Right renal pelvis (tissue), 4 donors: ENCODE results near the gene PCDHGC3. TPM values are rescaled to one million over a fixed set of nuclear protein-coding genes. Genes with fewer than 3 reads are reported as not detected.

Experiments used
- DNase-seq, 4 donors: peaks; one replicate each; pipeline ENCODE4 v3.0.0-alpha.2; 2013; ENCODE audit warnings: low read depth in 4 of 4, low spot score in 3 of 4, missing footprints in 1 of 4
- polyA plus RNA-seq, 4 donors: library from polyadenylated mRNA; unstranded; fragments of 120-200 nt; gene quantifications; one replicate each; pipeline ENCODE4 v1.2.1, GENCODE V29; 2013; ENCODE audit not compliant: insufficient read length in 4 of 4

Gene PCDHGC3
- polyA plus RNA-seq, 4 donors: 105 to 128 (median 117) TPM

GRCh38 chr5:141519605-141520565 lies 44.1 kb downstream of the PCDHGC3 start:
- DNase-seq: no peak

- DNase-seq: peak in 1 of 4 donors; percentile 57
Measured at GRCh38 chr5:141521244-141521781, 45.5 kb downstream of the PCDHGC3 start.

DNA sequence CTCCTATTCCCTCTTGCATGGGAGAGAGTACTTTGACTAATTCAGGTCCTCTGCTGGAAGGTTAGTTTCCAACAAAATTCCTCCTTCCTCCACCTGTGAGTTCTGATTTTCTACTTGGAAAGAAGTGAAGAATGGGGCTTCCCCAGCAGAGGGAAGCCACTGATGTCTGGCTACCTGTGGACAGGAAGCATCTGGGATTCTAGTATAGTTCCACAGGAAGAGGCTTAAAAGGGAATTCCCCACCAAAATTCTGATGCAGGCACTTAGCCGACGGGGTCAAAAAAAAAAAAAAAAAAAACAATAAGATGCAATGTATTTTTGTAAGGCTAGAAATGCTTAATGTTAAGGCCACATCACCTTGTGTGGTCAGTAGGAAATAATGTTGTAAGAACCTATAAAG lies 46.5 kb downstream of the PCDHGC3 start:
- no peak for DNase-seq

DNA sequence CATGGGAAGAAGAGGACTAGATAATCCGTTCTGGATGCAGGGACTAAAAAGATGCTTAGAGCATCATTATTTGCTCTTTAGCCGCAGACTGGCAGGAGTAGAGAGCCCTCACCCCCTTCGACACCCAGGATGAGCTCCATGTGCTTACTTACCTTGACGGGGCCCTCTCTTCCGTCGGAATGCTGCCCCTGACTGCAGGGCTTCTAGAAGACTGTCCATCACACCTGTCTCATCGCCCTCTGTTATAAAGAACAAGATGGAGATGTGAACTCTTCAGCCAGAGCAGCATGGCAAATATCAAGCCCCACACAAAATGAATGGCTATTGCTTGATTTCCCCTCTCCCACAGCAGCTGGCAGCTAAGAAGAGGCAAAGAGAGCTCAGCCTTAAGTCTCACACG lies 48.2 kb downstream of the PCDHGC3 start:
- no peak for DNase-seq

DNA sequence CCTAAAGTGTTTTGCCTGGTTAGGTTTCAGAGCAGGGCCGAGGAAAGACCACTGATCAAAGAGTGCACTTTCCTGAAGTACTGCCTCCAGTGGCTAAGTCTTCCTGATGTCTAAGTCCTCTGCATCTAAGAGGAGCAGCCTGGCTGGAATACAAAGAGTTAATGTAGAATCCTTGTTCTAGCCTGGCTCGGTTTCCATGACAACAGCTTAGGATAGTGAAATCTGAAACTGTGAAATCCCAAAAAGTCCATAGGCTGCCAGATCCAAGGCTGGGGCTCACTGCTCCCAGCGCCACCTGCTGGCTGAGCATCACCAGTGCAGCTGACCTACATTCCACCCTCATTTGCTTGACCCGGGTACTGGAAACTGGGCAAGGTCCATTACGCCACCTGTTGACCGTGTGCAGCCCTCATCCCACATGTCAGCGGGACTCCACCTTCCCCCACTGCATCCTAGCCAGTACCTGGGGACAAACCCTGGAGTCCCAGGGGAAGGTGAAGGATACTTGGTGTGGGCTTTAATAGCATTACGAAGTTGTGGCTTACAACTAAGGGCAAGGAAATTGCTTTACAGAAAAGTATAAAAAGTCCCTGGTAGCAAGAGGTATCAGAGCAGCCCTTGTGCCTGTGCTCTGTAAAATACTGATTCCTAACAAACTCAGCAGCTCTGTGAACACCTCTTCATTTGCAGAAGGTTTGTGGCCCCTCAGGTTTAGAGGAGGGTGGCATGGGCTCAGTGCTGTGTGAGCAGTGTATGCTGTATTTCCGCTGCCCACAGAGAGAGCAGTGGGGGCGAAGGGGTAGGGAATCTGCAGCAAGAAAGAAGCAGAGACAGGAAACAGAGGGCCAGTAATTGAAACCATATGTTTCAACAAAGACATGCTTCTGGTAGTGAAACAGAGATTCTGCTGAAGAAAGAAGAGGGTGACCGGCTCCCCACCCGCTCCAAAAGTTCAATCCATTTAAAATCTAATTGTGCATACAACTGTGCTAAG lies 49.1 kb downstream of the PCDHGC3 start:
- peak; percentile 93 to 95 (median 94) for DNase-seq

DNA sequence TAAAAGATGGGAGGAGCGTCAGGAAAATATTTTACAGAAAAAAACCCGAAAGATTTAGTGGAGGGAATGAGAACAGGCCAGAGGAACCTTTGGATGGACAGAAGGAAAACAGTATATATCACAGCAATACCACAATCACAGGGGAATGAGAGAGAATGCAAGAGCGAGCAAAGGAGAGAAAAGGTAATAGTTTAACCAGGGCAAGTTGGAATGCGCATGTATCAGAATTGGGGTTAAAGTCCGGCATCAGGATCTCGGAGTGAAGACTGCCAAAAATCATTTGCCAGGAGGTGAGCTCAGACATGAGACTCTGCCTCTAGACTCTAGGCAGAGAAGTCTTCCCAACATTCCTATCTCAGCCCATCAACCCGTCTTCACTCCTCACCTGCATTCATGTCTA lies 49.9 kb downstream of the PCDHGC3 start:
- DNase-seq: no peak

GRCh38 chr5:141527426-141527825 lies 51.7 kb downstream of the PCDHGC3 start:
- DNase-seq: no peak

Other genes with a start within 250 kb of the PCDHGC3 start
- 10 to 100 TPM; 14.7 to 17.0 (median 16.0) TPM for gene PCDHB15, start 230.6 kb upstream of the PCDHGC3 start, polyA plus RNA-seq
- under 1 TPM in 1 of 4 donors, not detected in 3; 0.04 TPM for gene SLC25A2, start 171.9 kb upstream of the PCDHGC3 start, polyA plus RNA-seq
- gene TAF7, start 155.2 kb upstream of the PCDHGC3 start, polyA plus RNA-seq: 100 to 1,000 TPM; 146 to 183 (median 171) TPM
- gene PCDHGA1, start 145.5 kb upstream of the PCDHGC3 start, polyA plus RNA-seq: 1 to 10 TPM in 2 of 4 donors, under 1 TPM in 2; 0.74 to 1.3 (median 0.96) TPM
- 1 to 10 TPM; 5.8 to 7.7 (median 6.1) TPM for gene PCDHGA2, start 137.2 kb upstream of the PCDHGC3 start, polyA plus RNA-seq
- gene PCDHGA3, start 132.1 kb upstream of the PCDHGC3 start, polyA plus RNA-seq: 1 to 10 TPM; 2.2 to 4.2 (median 3.1) TPM
- 1 to 10 TPM; 1.3 to 2.4 (median 2.0) TPM for gene PCDHGB1, start 125.9 kb upstream of the PCDHGC3 start, polyA plus RNA-seq
- 1 to 10 TPM; 2.3 to 3.1 (median 2.5) TPM for gene PCDHGA4, start 120.9 kb upstream of the PCDHGC3 start, polyA plus RNA-seq
- 1 to 10 TPM; 3.4 to 4.7 (median 3.9) TPM for gene PCDHGB2, start 116.0 kb upstream of the PCDHGC3 start, polyA plus RNA-seq
- 1 to 10 TPM; 2.2 to 3.0 (median 2.5) TPM for gene PCDHGA5, start 111.8 kb upstream of the PCDHGC3 start, polyA plus RNA-seq
- gene PCDHGB3, start 105.7 kb upstream of the PCDHGC3 start, polyA plus RNA-seq: 1 to 10 TPM; 1.7 to 2.3 (median 2.0) TPM
- gene PCDHGA6, start 102.1 kb upstream of the PCDHGC3 start, polyA plus RNA-seq: 1 to 10 TPM; 5.4 to 9.1 (median 6.5) TPM
- gene PCDHGA7, start 93.2 kb upstream of the PCDHGC3 start, polyA plus RNA-seq: 1 to 10 TPM; 2.1 to 2.8 (median 2.2) TPM
- 1 to 10 TPM; 4.3 to 6.6 (median 6.0) TPM for gene PCDHGB4, start 88.3 kb upstream of the PCDHGC3 start, polyA plus RNA-seq
- gene PCDHGA8, start 83.3 kb upstream of the PCDHGC3 start, polyA plus RNA-seq: under 1 TPM; 0.30 to 0.52 (median 0.32) TPM
- 10 to 100 TPM in 1 of 4 donors, 1 to 10 TPM in 3; 9.4 to 11.0 (median 9.7) TPM for gene PCDHGB5, start 78.0 kb upstream of the PCDHGC3 start, polyA plus RNA-seq
- gene PCDHGA9, start 73.2 kb upstream of the PCDHGC3 start, polyA plus RNA-seq: 1 to 10 TPM; 5.5 to 6.5 (median 6.0) TPM
- 1 to 10 TPM; 7.0 to 8.3 (median 8.2) TPM for gene PCDHGB6, start 67.9 kb upstream of the PCDHGC3 start, polyA plus RNA-seq
- gene PCDHGA10, start 63.0 kb upstream of the PCDHGC3 start, polyA plus RNA-seq: 1 to 10 TPM; 3.7 to 3.9 (median 3.9) TPM
- gene PCDHGB7, start 58.3 kb upstream of the PCDHGC3 start, polyA plus RNA-seq: 10 to 100 TPM; 15.4 to 16.6 (median 15.9) TPM
- 1 to 10 TPM; 4.4 to 5.5 (median 4.9) TPM for gene PCDHGA11, start 54.9 kb upstream of the PCDHGC3 start, polyA plus RNA-seq
- gene PCDHGA12, start 45.5 kb upstream of the PCDHGC3 start, polyA plus RNA-seq: 1 to 10 TPM in 3 of 4 donors, under 1 TPM in 1; 0.97 to 2.1 (median 1.7) TPM
- 1 to 10 TPM; 2.8 to 3.4 (median 3.2) TPM for gene PCDHGC4, start 9.1 kb downstream of the PCDHGC3 start, polyA plus RNA-seq
- gene PCDHGC5, start 13.1 kb downstream of the PCDHGC3 start, polyA plus RNA-seq: under 1 TPM; 0.11 to 0.61 (median 0.34) TPM
- gene DIAPH1, start 143.0 kb downstream of the PCDHGC3 start, polyA plus RNA-seq: 10 to 100 TPM; 62.7 to 71.7 (median 70.4) TPM
- 100 to 1,000 TPM in 1 of 4 donors, 10 to 100 TPM in 3; 93.3 to 102 (median 95.2) TPM for gene HDAC3, start 160.9 kb downstream of the PCDHGC3 start, polyA plus RNA-seq
- gene RELL2, start 161.0 kb downstream of the PCDHGC3 start, polyA plus RNA-seq: 1 to 10 TPM in 2 of 4 donors, under 1 TPM in 2; 0.73 to 1.4 (median 1.1) TPM
- 10 to 100 TPM; 11.6 to 14.3 (median 13.8) TPM for gene FCHSD1, start 175.5 kb downstream of the PCDHGC3 start, polyA plus RNA-seq
- gene ARAP3, start 206.3 kb downstream of the PCDHGC3 start, polyA plus RNA-seq: 10 to 100 TPM; 19.8 to 24.4 (median 20.9) TPM